ENCODE data around the gene FNDC4. TPM values are rescaled to one million over a fixed set of nuclear protein-coding genes. Genes with fewer than 3 reads are reported as not detected.

Gene FNDC4
- total RNA-seq, 1 experiment from 2014 or later, result 1.9 TPM

- peak; percentile 34 for DNase-seq (ENCODE audit: low read depth)
Measured at GRCh38 chr2:27494284-27494943, 586 bp downstream of the FNDC4 start.

GRCh38 chr2:27493948-27494283 lies 1.1 kb downstream of the FNDC4 start:
- no peak for DNase-seq (ENCODE audit: low read depth)

GRCh38 chr2:27492557-27492956 lies 2.4 kb downstream of the FNDC4 start:
- DNase-seq (ENCODE audit: low read depth), result no peak

- peak; percentile 99 for DNase-seq (ENCODE audit: low read depth)
Measured at GRCh38 chr2:27489498-27490397, 5.3 kb downstream of the FNDC4 start, which contains the start of gene IFT172. TSS of gene IFT172 (minus strand) at chr2:27489743. CDS start at chr2:27489653, 90 bp downstream.

DNA sequence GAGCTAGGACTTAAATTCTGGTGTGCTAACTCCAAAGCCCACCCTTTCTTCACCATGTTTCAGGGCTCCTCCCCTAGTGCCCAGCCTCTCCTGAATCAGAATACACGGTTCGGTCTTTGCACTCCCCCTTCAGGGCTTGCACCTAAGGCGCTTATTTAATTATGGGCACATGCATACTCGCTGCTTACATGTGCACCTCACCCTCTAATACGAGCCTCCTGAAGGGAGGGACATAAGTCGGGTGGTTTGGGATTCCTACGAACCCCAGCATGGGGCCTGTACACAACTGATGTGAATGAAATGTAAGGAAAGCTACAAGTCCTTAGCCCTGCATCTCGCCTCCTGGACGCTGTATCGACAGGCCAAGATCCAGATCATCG lies 5.9 kb downstream of the FNDC4 start:
- peak; percentile 29 for DNase-seq (ENCODE audit: low read depth)

GRCh38 chr2:27485496-27485895 lies 9.5 kb downstream of the FNDC4 start:
- no peak for DNase-seq (ENCODE audit: low read depth)

GRCh38 chr2:27471961-27472360 lies 23.0 kb downstream of the FNDC4 start:
- no peak for DNase-seq (ENCODE audit: low read depth)

DNA sequence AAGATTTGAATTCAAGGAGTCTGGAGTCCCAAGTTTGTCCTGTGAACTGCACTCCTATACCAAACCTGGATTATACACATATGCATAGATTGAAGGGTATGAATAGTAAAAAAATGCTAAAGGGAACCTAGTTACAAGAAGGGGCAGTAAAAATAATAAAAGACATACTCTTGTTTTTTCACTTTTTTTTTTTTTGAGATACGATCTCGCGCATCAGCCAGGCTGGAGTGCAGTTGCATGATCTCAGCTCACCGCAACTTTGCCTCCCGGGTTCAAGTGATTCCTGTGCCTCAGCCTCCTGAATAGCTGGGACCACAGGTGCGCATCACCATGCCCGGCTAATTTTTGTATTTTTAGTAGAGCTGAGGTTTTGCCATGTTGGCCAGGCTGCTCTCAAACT lies 30.6 kb downstream of the FNDC4 start:
- DNase-seq (ENCODE audit: low read depth), result no peak

- DNase-seq (ENCODE audit: low read depth), result no peak
Measured at GRCh38 chr2:27461118-27461517, 33.9 kb downstream of the FNDC4 start.

DNA sequence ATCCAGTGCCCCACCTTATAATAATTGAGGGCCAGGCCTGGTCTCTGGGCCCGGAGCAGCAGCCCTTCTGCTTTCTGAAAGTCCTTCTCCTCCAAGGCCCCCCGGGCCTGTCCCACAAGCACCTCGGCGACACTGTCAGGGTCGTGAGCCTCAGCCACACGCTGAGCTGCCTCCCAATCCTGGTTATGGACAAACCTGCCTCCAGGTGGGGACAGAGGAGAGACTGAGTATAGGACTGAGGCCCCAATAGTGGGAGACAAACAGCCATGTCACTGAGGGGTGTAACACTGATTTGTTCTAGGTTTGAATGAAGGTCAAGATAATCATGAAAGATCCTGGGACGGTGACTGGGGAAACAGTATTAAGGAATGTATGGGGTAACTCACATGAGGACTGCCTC lies 41.0 kb downstream of the FNDC4 start:
- no peak for DNase-seq (ENCODE audit: low read depth)

DNA sequence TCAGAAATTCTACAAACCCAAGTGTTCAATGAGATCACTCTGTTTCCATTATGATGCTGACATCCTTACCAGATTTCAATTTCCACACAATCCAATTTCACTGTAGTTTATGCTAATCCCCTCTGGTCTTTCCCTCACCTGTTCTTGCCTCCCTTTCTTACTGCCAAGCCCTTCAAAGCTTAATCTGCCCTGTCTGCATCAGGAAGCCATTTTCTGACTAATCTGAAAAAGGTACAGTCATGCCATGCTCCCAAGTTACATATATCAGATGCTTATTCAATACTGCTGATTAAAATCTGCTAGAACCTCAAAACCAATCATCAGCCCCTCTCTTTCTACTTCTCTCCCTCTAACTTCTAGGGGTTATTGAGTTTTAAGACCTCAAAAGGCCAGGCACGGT lies 43.9 kb downstream of the FNDC4 start:
- no peak for DNase-seq (ENCODE audit: low read depth)

GRCh38 chr2:27448381-27448780 lies 46.6 kb downstream of the FNDC4 start:
- no peak for DNase-seq (ENCODE audit: low read depth)

GRCh38 chr2:27446057-27446456 lies 48.9 kb downstream of the FNDC4 start:
- DNase-seq (ENCODE audit: low read depth), result no peak

DNA sequence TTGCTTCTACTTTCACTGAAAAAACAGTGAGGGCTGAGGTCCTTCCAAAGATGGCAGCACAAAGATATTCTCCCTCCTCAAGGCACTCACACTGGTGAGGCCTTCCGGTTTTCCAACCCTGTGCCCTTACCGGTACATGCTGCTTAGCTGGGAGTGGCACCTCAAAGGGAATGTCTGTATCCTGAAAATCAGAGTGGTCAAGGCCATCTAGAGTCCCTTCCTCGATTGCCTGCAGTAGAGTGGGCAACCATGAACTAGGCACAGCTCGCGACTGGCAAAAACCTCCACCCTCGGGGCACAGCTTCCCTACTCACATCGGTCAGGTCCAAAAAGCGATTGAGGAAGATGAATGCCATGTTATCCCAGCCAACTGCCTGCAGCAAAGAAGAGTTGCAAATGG lies 49.4 kb downstream of the FNDC4 start:
- DNase-seq (ENCODE audit: low read depth), result no peak

DNA sequence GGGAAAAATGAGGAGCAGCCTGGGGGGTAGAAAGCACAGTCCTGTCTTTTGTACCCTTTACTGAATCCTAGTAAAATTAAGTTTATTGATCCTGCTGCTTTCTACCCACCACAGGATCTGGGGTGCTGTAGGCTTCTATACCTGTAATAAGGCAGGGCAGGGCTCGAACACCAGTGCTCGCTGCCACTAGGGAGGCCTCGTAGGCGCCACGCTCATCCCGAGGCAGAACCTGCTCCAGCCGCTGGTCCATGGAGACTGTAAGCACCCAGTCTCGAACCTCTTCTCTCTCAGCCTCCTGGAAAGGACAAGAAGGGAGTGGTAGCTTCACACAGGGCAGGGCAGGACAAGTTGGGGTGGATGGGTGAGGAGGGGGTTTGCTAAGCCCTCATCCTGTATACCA lies 49.8 kb downstream of the FNDC4 start:
- DNase-seq (ENCODE audit: low read depth), result no peak

- no peak for DNase-seq (ENCODE audit: low read depth)
Measured at GRCh38 chr2:27442920-27443282, 52.1 kb downstream of the FNDC4 start.

DNA sequence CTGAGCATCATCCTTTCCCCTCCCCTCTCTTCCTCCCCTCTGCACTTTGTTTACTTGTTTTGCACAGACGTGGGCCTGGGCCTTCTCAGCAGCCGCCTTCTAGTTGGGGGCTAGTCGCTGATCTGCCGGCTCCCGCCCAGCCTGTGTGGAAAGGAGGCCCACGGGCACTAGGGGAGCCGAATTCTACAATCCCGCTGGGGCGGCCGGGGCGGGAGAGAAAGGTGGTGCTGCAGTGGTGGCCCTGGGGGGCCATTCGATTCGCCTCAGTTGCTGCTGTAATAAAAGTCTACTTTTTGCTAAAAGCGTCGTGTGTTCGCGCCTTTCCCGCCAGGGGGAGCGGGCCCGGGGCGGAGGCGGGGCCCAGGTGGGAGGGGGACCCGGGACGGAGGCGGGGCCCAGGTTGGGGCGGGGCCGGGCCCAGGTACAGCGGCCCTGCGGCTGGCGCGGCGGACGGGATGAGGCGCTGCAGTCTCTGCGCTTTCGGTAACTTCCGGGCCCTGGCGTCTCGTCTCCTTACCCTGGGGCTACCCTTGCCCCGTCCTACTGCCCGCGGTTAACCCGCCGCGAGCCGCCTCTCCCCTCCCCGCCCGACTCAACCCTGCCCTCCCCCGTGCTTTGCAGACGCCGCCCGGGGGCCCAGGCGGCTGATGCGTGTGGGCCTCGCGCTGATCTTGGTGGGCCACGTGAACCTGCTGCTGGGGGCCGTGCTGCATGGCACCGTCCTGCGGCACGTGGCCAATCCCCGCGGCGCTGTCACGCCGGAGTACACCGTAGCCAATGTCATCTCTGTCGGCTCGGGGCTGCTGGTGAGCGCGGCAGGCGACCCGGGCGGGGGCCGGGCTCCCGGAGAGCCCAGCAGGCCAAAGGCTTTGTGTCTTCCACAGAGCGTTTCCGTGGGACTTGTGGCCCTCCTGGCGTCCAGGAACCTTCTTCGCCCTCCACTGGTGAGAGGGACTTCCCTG lies 52.8 kb downstream of the FNDC4 start, which contains the start of gene KRTCAP3:
Gene KRTCAP3, plus strand, starts transcription at position 424 of the 962 bp plus-strand sequence. Its CDS starts 32 bp downstream, at position 456.
- no peak for DNase-seq (ENCODE audit: low read depth)

Other genes starting within 250 kb of the FNDC4 start
- gene SLC30A3, start 232.2 kb downstream of the FNDC4 start, total RNA-seq (2014; rRNA removed; shearing (Covaris generic)), result 0.11 TPM in 1 of 2 replicates, not detected in the other
- not detected in 2 replicates for gene DNAJC5G, start 219.8 kb downstream of the FNDC4 start, total RNA-seq (2014; rRNA removed; shearing (Covaris generic))
- gene TRIM54, start 212.8 kb downstream of the FNDC4 start, total RNA-seq (2014; rRNA removed; shearing (Covaris generic)), result not detected in 2 replicates
- gene UCN, start 186.8 kb downstream of the FNDC4 start, total RNA-seq (2014; rRNA removed; shearing (Covaris generic)), result 0.11 TPM in 1 of 2 replicates, not detected in the other
- 58.5 and 62.8 TPM in 2 replicates for gene MPV17, start 172.1 kb downstream of the FNDC4 start, total RNA-seq (2014; rRNA removed; shearing (Covaris generic))
- gene GTF3C2, start 138.4 kb downstream of the FNDC4 start, total RNA-seq (2014; rRNA removed; shearing (Covaris generic)), result 36.6 and 49.1 TPM in 2 replicates
- 40.3 and 49.1 TPM in 2 replicates for gene EIF2B4, start 124.9 kb downstream of the FNDC4 start, total RNA-seq (2014; rRNA removed; shearing (Covaris generic))
- gene SNX17, start 124.6 kb downstream of the FNDC4 start, total RNA-seq (2014; rRNA removed; shearing (Covaris generic)), result 107 and 126 TPM in 2 replicates
- 4.0 and 5.5 TPM in 2 replicates for gene ZNF513, start 114.5 kb downstream of the FNDC4 start, total RNA-seq (2014; rRNA removed; shearing (Covaris generic))
- gene PPM1G, start 85.6 kb downstream of the FNDC4 start, total RNA-seq (2014; rRNA removed; shearing (Covaris generic)), result 197 and 212 TPM in 2 replicates
- gene NRBP1, start 66.6 kb downstream of the FNDC4 start, total RNA-seq (2014; rRNA removed; shearing (Covaris generic)), result 126 and 134 TPM in 2 replicates
- not detected in 2 replicates for gene KRTCAP3, start 52.8 kb downstream of the FNDC4 start, total RNA-seq (2014; rRNA removed; shearing (Covaris generic))
- gene IFT172, start 5.5 kb downstream of the FNDC4 start, total RNA-seq (2014; rRNA removed; shearing (Covaris generic)), result 21.1 and 30.1 TPM in 2 replicates
- gene GCKR, start 1.6 kb upstream of the FNDC4 start, total RNA-seq (2014; rRNA removed; shearing (Covaris generic)), result 0.29 and 0.30 TPM in 2 replicates
- gene ZNF512, start 87.8 kb upstream of the FNDC4 start, total RNA-seq (2014; rRNA removed; shearing (Covaris generic)), result 26.1 and 35.5 TPM in 2 replicates
- gene CCDC121, start 133.8 kb upstream of the FNDC4 start, total RNA-seq (2014; rRNA removed; shearing (Covaris generic)), result 0.74 and 1.5 TPM in 2 replicates
- 64.6 and 71.0 TPM in 2 replicates for gene GPN1, start 133.8 kb upstream of the FNDC4 start, total RNA-seq (2014; rRNA removed; shearing (Covaris generic))
- 19.3 and 21.6 TPM in 2 replicates for gene SUPT7L, start 168.4 kb upstream of the FNDC4 start, total RNA-seq (2014; rRNA removed; shearing (Covaris generic))
- gene SLC4A1AP, start 168.7 kb upstream of the FNDC4 start, total RNA-seq (2014; rRNA removed; shearing (Covaris generic)), result 46.3 and 51.6 TPM in 2 replicates